Adrenal gland (tissue), 5 donors: ENCODE results near the gene RBMX.

Experiments
- CTCF ChIP-seq, 6 experiments: fragments of 450-650 bp in 4 of 6; fragments of 200-600 bp in 2 of 6; sonication (generic) in 1 of 6; IDR thresholded peaks; 1 replicate in 5 of 6; 2 replicates in 1 of 6; pipeline versions ENCODE4 v1.5.1 to v1.8.0; 2016 to 2021; ENCODE audit warnings: antibody characterized with exemption in 6 of 6, mild to moderate bottlenecking in 2 of 6, moderate library complexity in 1 of 6
- POLR2A ChIP-seq, 2 donors: fragments of 450-650 bp; IDR thresholded peaks; one replicate each; pipeline ENCODE4 v1.6.1; 2017; ENCODE audit warnings: antibody characterized with exemption in 2 of 2, mild to moderate bottlenecking in 2 of 2, moderate library complexity in 1 of 2
- donor health status: DM: no; HTN: no; CAD: no.

- TF ChIP-seq POLR2A (IDR thresholded peaks at IDR 0.05) (no peak), CTCF (IDR thresholded peaks at IDR 0.05) (no peak)
These were observed 2.1 kb downstream of the RBMX start for GRCh38 chrX:136878423-136878822.
